HepG2 (cell line): ENCODE measurements around the gene KIAA0930. TPM values are rescaled to one million over a fixed set of nuclear protein-coding genes. Genes with fewer than 3 reads are reported as not detected.
A peak's percentile ranks its signal among the peaks of the same experiment; 100 is the strongest.

ENCODE experiments used
- CREB1 ChIP-seq, 2 experiments: fragments of 450-650 bp in 1 of 2; IDR thresholded peaks; 2 replicates each; pipeline ENCODE4 v1.6.1; 2016 to 2017; ENCODE audit warnings: control low read depth in 1 of 2, mild to moderate bottlenecking in 1 of 2, missing compliant biosample characterization in 1 of 2, missing genetic modification characterization in 1 of 2
- EED ChIP-seq: sonication (generic); formaldehyde crosslinking; IDR thresholded peaks from 2 replicates; pipeline ENCODE4 v1.5.0; 2020; ENCODE audit warnings: mild to moderate bottlenecking, missing genetic modification reagents
- FLYWCH1 ChIP-seq: sonication (generic); formaldehyde crosslinking; IDR thresholded peaks from 2 replicates; pipeline ENCODE4 v1.8.1; 2023; ENCODE audit warnings: mild to moderate bottlenecking, missing genetic modification reagents
- GTF2F1 ChIP-seq: fragments of 150-350 bp; IDR thresholded peaks from 2 replicates; pipeline ENCODE4 v1.6.1; 2014; ENCODE audit warnings: low read length
- HDAC2 ChIP-seq: sonication (generic); formaldehyde crosslinking; IDR thresholded peaks from 2 replicates; pipeline ENCODE4 v1.4.0; 2020; ENCODE audit warnings: missing genetic modification reagents
- HNF4G ChIP-seq, 2 experiments: sonication (generic) in 1 of 2; formaldehyde crosslinking in 1 of 2; IDR thresholded peaks; 2 replicates each; pipeline versions ENCODE4 v1.4.0 to v1.6.1; 2011 to 2020; ENCODE audit warnings: borderline replicate concordance in 2 of 2, low read depth in 2 of 2, mild to moderate bottlenecking in 2 of 2, low read length in 1 of 2, missing genetic modification reagents in 1 of 2, moderate library complexity in 1 of 2
- KAT8 ChIP-seq: IDR thresholded peaks from 2 replicates; pipeline ENCODE4 v1.6.1; 2016; ENCODE audit warnings: missing genetic modification reagents, missing compliant biosample characterization
- MTA3 ChIP-seq: sonication (generic); formaldehyde crosslinking; IDR thresholded peaks from 2 replicates; pipeline ENCODE4 v1.4.0; 2020; ENCODE audit warnings: missing genetic modification reagents
- NCOA2 ChIP-seq: sonication (generic); formaldehyde crosslinking; IDR thresholded peaks from 2 replicates; pipeline ENCODE4 v1.8.0; 2022; ENCODE audit warnings: inconsistent platforms
- NFYB ChIP-seq: sonication (generic); formaldehyde crosslinking; IDR thresholded peaks from 2 replicates; pipeline ENCODE4 v1.4.0; 2020; ENCODE audit warnings: missing genetic modification reagents
- ONECUT2 ChIP-seq: sonication (generic); formaldehyde crosslinking; IDR thresholded peaks from 2 replicates; pipeline ENCODE4 v1.4.0; 2020; ENCODE audit warnings: missing genetic modification reagents
- PRMT3 ChIP-seq: sonication (generic); formaldehyde crosslinking; IDR thresholded peaks from 2 replicates; pipeline ENCODE4 v1.8.1; 2022; ENCODE audit warnings: low read depth, mild to moderate bottlenecking, moderate library complexity, missing genetic modification reagents, borderline replicate concordance
- RORA ChIP-seq: sonication (generic); formaldehyde crosslinking; IDR thresholded peaks from 2 replicates; pipeline ENCODE4 v1.5.0; 2020; ENCODE audit warnings: mild to moderate bottlenecking, missing genetic modification reagents, moderate library complexity
- SP140L ChIP-seq: sonication (generic); formaldehyde crosslinking; IDR thresholded peaks from 2 replicates; pipeline ENCODE4 v1.4.0; 2020; ENCODE audit warnings: missing genetic modification reagents, borderline replicate concordance
- SRF ChIP-seq: IDR thresholded peaks from 2 replicates; pipeline ENCODE4 v1.6.1; 2011; ENCODE audit warnings: mild to moderate bottlenecking, low read depth, low read length, moderate library complexity
- SRSF1 ChIP-seq: fragments of 200-400 bp; formaldehyde crosslinking; optimal IDR thresholded peaks from 2 replicates; pipeline ENCODE3; 2017; ENCODE audit warnings: mild to moderate bottlenecking, low read depth, low read length, moderate library complexity
- ZKSCAN5 ChIP-seq: sonication (generic); formaldehyde crosslinking; IDR thresholded peaks from 2 replicates; pipeline ENCODE4 v1.5.1; 2020; ENCODE audit warnings: mild to moderate bottlenecking, missing genetic modification reagents
- ZNF160 ChIP-seq: sonication (generic); formaldehyde crosslinking; IDR thresholded peaks from 2 replicates; pipeline ENCODE4 v1.8.0; 2022; ENCODE audit warnings: mild to moderate bottlenecking, inconsistent platforms, missing genetic modification reagents
- ZNF24 ChIP-seq: fragments of 450-650 bp; IDR thresholded peaks from 2 replicates; pipeline ENCODE4 v1.6.1; 2017; ENCODE audit warnings: antibody characterized with exemption, mild to moderate bottlenecking
- ZNF282 ChIP-seq: fragments of 450-650 bp; IDR thresholded peaks from 2 replicates; pipeline ENCODE4 v1.6.1; 2018; ENCODE audit not compliant: partially characterized antibody
- ZNF326 ChIP-seq: sonication (generic); formaldehyde crosslinking; IDR thresholded peaks from 2 replicates; pipeline ENCODE4 v1.4.0; 2020; ENCODE audit warnings: missing genetic modification reagents, borderline replicate concordance
- ZNF451 ChIP-seq: sonication (generic); formaldehyde crosslinking; IDR thresholded peaks from 2 replicates; pipeline ENCODE4 v1.5.0; 2020; ENCODE audit warnings: mild to moderate bottlenecking, missing genetic modification reagents
- ZNF510 ChIP-seq: sonication (generic); formaldehyde crosslinking; IDR thresholded peaks from 2 replicates; pipeline ENCODE4 v1.4.0; 2020; ENCODE audit warnings: low read depth, mild to moderate bottlenecking, missing genetic modification reagents
- ZNF572 ChIP-seq: sonication (generic); formaldehyde crosslinking; IDR thresholded peaks from 2 replicates; pipeline ENCODE4 v1.5.1; 2020; ENCODE audit warnings: mild to moderate bottlenecking, missing genetic modification reagents
- polyA plus RNA-seq, 8 experiments: library from polyadenylated mRNA; depleted of rRNA in 3 of 8; stranded (reverse) in 7 of 8; unstranded in 1 of 8; fragments of >200 nt; fragmentation: Illumina TruSeq in 4 of 8; extraction: Trizol in 4 of 8; gene quantifications; 2 replicates each; pipeline versions ENCODE4 v1.2.1 to v1.2.3, GENCODE V29; 2011 to 2016; ENCODE audit warnings: low read depth in 4 of 8, missing spikeins in 1 of 8, mixed read lengths in 1 of 8; ENCODE audit not compliant: insufficient read depth in 1 of 8
- total RNA-seq, 5 experiments: library from RNA; depleted of rRNA; stranded (reverse); fragments of >200 nt; fragmentation: Illumina TruSeq; extraction: Trizol; gene quantifications; 2 replicates each; pipeline ENCODE4 v1.2.3, GENCODE V29; 2016; ENCODE audit warnings: low read depth in 1 of 5
- TF ChIP-seq, protein P1 (sequence below): IDR thresholded peaks from 2 replicates; pipeline ENCODE4 v1.6.1; 2016
- TF ChIP-seq, protein P2 (sequence below): sonication (generic); formaldehyde crosslinking; IDR thresholded peaks from 2 replicates; pipeline ENCODE4 v1.4.0; 2020; ENCODE audit warnings: mild to moderate bottlenecking, missing genetic modification reagents, borderline replicate concordance

KIAA0930 gene
- total and polyA plus RNA-seq, 2 of the 13 experiments (the other 11 are each of a cell fraction or from before 2014, with no cell fraction given) = 27.0 to 38.2 TPM

DNA sequence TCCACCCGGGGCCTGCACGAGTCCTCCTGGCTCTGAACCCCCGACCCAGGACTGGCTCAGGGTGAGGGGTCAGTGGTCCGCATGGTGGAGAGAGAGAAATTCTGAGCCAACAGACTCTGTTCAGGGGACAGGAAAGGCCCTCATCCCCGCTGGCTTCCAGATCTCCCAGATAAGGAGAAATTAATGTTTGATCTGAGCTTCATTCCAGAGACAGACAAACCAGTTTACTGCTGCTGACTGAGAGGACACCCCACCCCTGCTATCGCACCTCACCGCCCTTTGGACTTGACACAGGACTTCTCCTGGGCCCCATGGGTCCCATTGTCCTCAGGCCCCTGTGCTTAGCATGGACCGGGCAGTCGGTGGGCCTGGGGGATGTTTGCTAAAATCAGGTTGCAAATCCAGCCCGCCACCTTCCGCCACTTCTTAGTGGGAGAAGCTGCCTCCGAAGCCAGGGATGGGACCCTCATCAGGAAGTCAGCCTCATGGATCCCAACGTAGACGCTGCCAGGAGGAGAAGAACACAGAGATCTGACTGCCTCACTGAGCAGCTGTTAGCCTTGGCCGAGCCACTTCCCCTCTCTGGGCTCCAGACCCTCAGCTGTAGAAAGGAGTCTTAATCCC, 32.9 kb upstream of the KIAA0930 start (continued):
- TF ChIP-seq SRSF1 (no peak), CREB1 (IDR thresholded peaks at IDR 0.05) (no peak), CREB1 (CRISPR knock-in tag; IDR thresholded peaks at IDR 0.05) (no peak), HDAC2 (CRISPR knock-in tag) (peak; percentile 97), EED (no peak), ZNF24 (0 out of 2 replicates have a peak, but pooled peaks have one; percentile 25), PRMT3 (no peak), ZNF510 (CRISPR knock-in tag) (no peak), NCOA2 (CRISPR knock-in tag) (peak; percentile 92), HNF4G (IDR thresholded peaks at IDR 0.05; ENCODE audit: borderline replicate concordance, low read depth, low read length) (peak; percentile 99), HNF4G (CRISPR knock-in tag; IDR thresholded peaks at IDR 0.05; ENCODE audit: borderline replicate concordance, low read depth) (peak; percentile 99), FLYWCH1 (CRISPR knock-in tag) (no peak), GTF2F1 (0 out of 2 replicates have a peak, but pooled peaks have one; percentile 72), ZNF160 (CRISPR knock-in tag) (no peak), ZNF282 (no peak), KAT8 (CRISPR knock-in tag) (peak; percentile 85), ZNF326 (CRISPR knock-in tag) (no peak), SRF (peak; percentile 25; the same call in 1 of the 2 replicates), NFYB (CRISPR knock-in tag) (no peak), ZKSCAN5 (CRISPR knock-in tag) (no peak), RORA (CRISPR knock-in tag) (no peak), ZNF572 (CRISPR knock-in tag) (0 out of 2 replicates have a peak, but pooled peaks have one; percentile 38), MTA3 (CRISPR knock-in tag) (no peak), ZNF451 (CRISPR knock-in tag) (no peak; the same call in 1 of the 2 replicates), ONECUT2 (CRISPR knock-in tag) (0 out of 2 replicates have a peak, but pooled peaks have one; percentile 31), SP140L (no peak)
- TF ChIP-seq, protein P1, sequence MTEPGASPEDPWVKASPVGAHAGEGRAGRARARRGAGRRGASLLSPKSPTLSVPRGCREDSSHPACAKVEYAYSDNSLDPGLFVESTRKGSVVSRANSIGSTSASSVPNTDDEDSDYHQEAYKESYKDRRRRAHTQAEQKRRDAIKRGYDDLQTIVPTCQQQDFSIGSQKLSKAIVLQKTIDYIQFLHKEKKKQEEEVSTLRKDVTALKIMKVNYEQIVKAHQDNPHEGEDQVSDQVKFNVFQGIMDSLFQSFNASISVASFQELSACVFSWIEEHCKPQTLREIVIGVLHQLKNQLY = peak; percentile 67
- TF ChIP-seq, protein P2, sequence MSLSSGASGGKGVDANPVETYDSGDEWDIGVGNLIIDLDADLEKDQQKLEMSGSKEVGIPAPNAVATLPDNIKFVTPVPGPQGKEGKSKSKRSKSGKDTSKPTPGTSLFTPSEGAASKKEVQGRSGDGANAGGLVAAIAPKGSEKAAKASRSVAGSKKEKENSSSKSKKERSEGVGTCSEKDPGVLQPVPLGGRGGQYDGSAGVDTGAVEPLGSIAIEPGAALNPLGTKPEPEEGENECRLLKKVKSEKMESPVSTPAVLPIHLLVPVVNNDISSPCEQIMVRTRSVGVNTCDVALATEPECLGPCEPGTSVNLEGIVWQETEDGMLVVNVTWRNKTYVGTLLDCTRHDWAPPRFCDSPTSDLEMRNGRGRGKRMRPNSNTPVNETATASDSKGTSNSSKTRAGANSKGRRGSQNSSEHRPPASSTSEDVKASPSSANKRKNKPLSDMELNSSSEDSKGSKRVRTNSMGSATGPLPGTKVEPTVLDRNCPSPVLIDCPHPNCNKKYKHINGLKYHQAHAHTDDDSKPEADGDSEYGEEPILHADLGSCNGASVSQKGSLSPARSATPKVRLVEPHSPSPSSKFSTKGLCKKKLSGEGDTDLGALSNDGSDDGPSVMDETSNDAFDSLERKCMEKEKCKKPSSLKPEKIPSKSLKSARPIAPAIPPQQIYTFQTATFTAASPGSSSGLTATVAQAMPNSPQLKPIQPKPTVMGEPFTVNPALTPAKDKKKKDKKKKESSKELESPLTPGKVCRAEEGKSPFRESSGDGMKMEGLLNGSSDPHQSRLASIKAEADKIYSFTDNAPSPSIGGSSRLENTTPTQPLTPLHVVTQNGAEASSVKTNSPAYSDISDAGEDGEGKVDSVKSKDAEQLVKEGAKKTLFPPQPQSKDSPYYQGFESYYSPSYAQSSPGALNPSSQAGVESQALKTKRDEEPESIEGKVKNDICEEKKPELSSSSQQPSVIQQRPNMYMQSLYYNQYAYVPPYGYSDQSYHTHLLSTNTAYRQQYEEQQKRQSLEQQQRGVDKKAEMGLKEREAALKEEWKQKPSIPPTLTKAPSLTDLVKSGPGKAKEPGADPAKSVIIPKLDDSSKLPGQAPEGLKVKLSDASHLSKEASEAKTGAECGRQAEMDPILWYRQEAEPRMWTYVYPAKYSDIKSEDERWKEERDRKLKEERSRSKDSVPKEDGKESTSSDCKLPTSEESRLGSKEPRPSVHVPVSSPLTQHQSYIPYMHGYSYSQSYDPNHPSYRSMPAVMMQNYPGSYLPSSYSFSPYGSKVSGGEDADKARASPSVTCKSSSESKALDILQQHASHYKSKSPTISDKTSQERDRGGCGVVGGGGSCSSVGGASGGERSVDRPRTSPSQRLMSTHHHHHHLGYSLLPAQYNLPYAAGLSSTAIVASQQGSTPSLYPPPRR = peak; percentile 90
